SK-N-SH (cell line): ENCODE results near the gene SMCHD1. TPM values are rescaled to one million over a fixed set of nuclear protein-coding genes. Genes with fewer than 3 reads are reported as not detected.

ENCODE experiments used
- CTCF ChIA-PET: fragments of 300-600, 350-600 bp; formaldehyde crosslinking; extraction: SDS; loops from one replicate; lab custom pipeline; 2021; lab: Yijun Ruan, JAX
- POLR2A ChIA-PET: fragments of 350-600 bp; sonication (Branson Sonifier 250); formaldehyde crosslinking; extraction: SDS; loops from one replicate; lab custom pipeline; 2020; ENCODE audit warnings: antibody characterized with exemption, inconsistent platforms; lab: Yijun Ruan, JAX
- DNase-seq: peaks from one replicate; pipeline ENCODE4 v3.0.0; 2012
- H2AFZ ChIP-seq: fragments of 200-600 bp; sonication (generic); 2 replicates; pipeline ENCODE4 v1.8.1; 2016; ENCODE audit warnings: antibody characterized with exemption, mild to moderate bottlenecking, low read depth
- H3F3A ChIP-seq: fragments of 200-600 bp; sonication (generic); replicated peaks from 2 replicates; pipeline ENCODE3; 2016; ENCODE audit warnings: antibody characterized with exemption, mild to moderate bottlenecking; ENCODE audit not compliant: insufficient read depth
- H3K27ac ChIP-seq, 2 experiments: fragments of 200-500 bp in 1 of 2; fragments of 200-600 bp in 1 of 2; sonication (Bioruptor generic) in 1 of 2; sonication (generic), shearing (Covaris generic) in 1 of 2; 2 replicates each; pipeline versions ENCODE4 v1.5.1 to v1.6.1; 2014 to 2016; ENCODE audit warnings: low read depth in 2 of 2, inconsistent platforms in 1 of 2, low read length in 1 of 2, mild to moderate bottlenecking in 1 of 2, mixed read lengths in 1 of 2
- H3K27me3 ChIP-seq: fragments of 200-600 bp; sonication (generic), shearing (Covaris generic); 2 replicates; pipeline ENCODE4 v1.6.1; 2016; ENCODE audit warnings: mixed run types; ENCODE audit not compliant: insufficient read depth
- H3K36me3 ChIP-seq, 2 experiments: fragments of 200-500 bp in 1 of 2; fragments of 200-600 bp in 1 of 2; sonication (Bioruptor generic) in 1 of 2; sonication (generic) in 1 of 2; replicated peaks in 1 of 2; 2 replicates each; pipeline versions ENCODE3 to v1.5.1; 2014 to 2016; ENCODE audit warnings: low read length in 1 of 2, mild to moderate bottlenecking in 1 of 2; ENCODE audit not compliant: insufficient read depth in 2 of 2, control insufficient read depth in 1 of 2
- H3K4me1 ChIP-seq, 2 experiments: fragments of 200-500 bp in 1 of 2; fragments of 200-600 bp in 1 of 2; sonication (Bioruptor generic) in 1 of 2; sonication (generic), shearing (Covaris generic) in 1 of 2; 2 replicates each; pipeline versions ENCODE4 v1.5.1 to v1.6.1; 2014 to 2016; ENCODE audit warnings: low read depth in 1 of 2, low read length in 1 of 2, mixed run types in 1 of 2; ENCODE audit not compliant: insufficient read depth in 2 of 2, control insufficient read depth in 1 of 2
- H3K4me2 ChIP-seq: fragments of 200-600 bp; sonication (generic), shearing (Covaris generic); 2 replicates; pipeline ENCODE4 v1.6.1; 2017; ENCODE audit warnings: mixed run types
- H3K4me3 ChIP-seq, 2 experiments: fragments of 200-500 bp in 1 of 2; fragments of 200-600 bp in 1 of 2; sonication (Bioruptor generic) in 1 of 2; sonication (generic), shearing (Covaris generic) in 1 of 2; 2 replicates each; pipeline versions ENCODE4 v1.5.1 to v1.8.1; 2014 to 2016; ENCODE audit warnings: low read depth in 2 of 2, inconsistent platforms in 1 of 2, low read length in 1 of 2, mild to moderate bottlenecking in 1 of 2, mixed read lengths in 1 of 2, moderate library complexity in 1 of 2
- H3K79me2 ChIP-seq: fragments of 200-600 bp; sonication (generic); 2 replicates; pipeline ENCODE4 v1.8.1; 2017; ENCODE audit warnings: mild to moderate bottlenecking; ENCODE audit not compliant: insufficient read depth
- H3K9ac ChIP-seq: fragments of 200-600 bp; sonication (generic); 2 replicates; pipeline ENCODE4 v1.6.1; 2017; ENCODE audit warnings: mixed run types
- H3K9me2 ChIP-seq: fragments of 200-600 bp; sonication (generic); 2 replicates; pipeline ENCODE4 v1.6.1; 2017; ENCODE audit warnings: mixed run types
- H3K9me3 ChIP-seq: fragments of 200-600 bp; sonication (generic); 2 replicates; pipeline ENCODE4 v1.6.1; 2017; ENCODE audit warnings: mixed run types, mild to moderate bottlenecking, moderate library complexity
- H4K20me1 ChIP-seq: fragments of 200-600 bp; sonication (generic); 2 replicates; pipeline ENCODE4 v1.6.1; 2017; ENCODE audit warnings: mild to moderate bottlenecking, mixed run types; ENCODE audit not compliant: insufficient read depth
- CHD2 ChIP-seq: fragments of 150-350 bp; IDR thresholded peaks from 2 replicates; pipeline ENCODE4 v1.6.1; 2018; ENCODE audit warnings: low read length; ENCODE audit not compliant: partially characterized antibody
- EP300 ChIP-seq, 2 experiments: IDR thresholded peaks; 2 replicates each; pipeline versions ENCODE4 v1.4.0 to v1.6.1; 2012; ENCODE audit warnings: borderline replicate concordance in 1 of 2, low read depth in 1 of 2, low read length in 1 of 2
- EZH2phosphoT487 ChIP-seq: fragments of 200-600 bp; sonication (generic); IDR thresholded peaks from 2 replicates; pipeline ENCODE4 v1.6.1; 2017; ENCODE audit warnings: low read depth, mixed run types, mild to moderate bottlenecking, antibody characterized with exemption, moderate library complexity, borderline replicate concordance
- FOXJ3 ChIP-seq: sonication (generic); formaldehyde crosslinking; IDR thresholded peaks from 2 replicates; pipeline ENCODE4 v1.5.1; 2020; ENCODE audit warnings: mild to moderate bottlenecking, missing genetic modification reagents
- FOXM1 ChIP-seq: IDR thresholded peaks from 2 replicates; pipeline ENCODE4 v1.4.0; 2012; ENCODE audit warnings: low read depth, mild to moderate bottlenecking
- GABPA ChIP-seq: IDR thresholded peaks from 2 replicates; pipeline ENCODE4 v1.4.0; 2012; ENCODE audit warnings: low read depth, mild to moderate bottlenecking
- JUND ChIP-seq: IDR thresholded peaks from 2 replicates; pipeline ENCODE4 v1.4.0; 2012
- MXI1 ChIP-seq: IDR thresholded peaks from 2 replicates; pipeline ENCODE4 v1.6.1; 2012; ENCODE audit warnings: mild to moderate bottlenecking, low read depth, low read length, improper control_type of control experiment
- POLR2AphosphoS5 ChIP-seq: IDR thresholded peaks from 2 replicates; pipeline ENCODE4 v1.6.1; 2012; ENCODE audit warnings: low read depth, low read length
- RFX5 ChIP-seq: IDR thresholded peaks from 2 replicates; pipeline ENCODE4 v1.6.1; 2012; ENCODE audit warnings: mild to moderate bottlenecking, improper control_type of control experiment, low read length
- RXRA ChIP-seq: IDR thresholded peaks from 2 replicates; pipeline ENCODE4 v1.4.0; 2012; ENCODE audit warnings: low read depth, mild to moderate bottlenecking, borderline replicate concordance
- SIN3A ChIP-seq: IDR thresholded peaks from 2 replicates; pipeline ENCODE4 v1.6.1; 2012; ENCODE audit warnings: low read depth, mild to moderate bottlenecking, low read length, moderate library complexity, borderline replicate concordance
- TCF12 ChIP-seq: IDR thresholded peaks from 2 replicates; pipeline ENCODE4 v1.4.0; 2012
- TEAD4 ChIP-seq: IDR thresholded peaks from 2 replicates; pipeline ENCODE4 v1.4.0; 2012; ENCODE audit warnings: mild to moderate bottlenecking, borderline replicate concordance; ENCODE audit not compliant: insufficient read depth
- USF1 ChIP-seq: IDR thresholded peaks from 2 replicates; pipeline ENCODE4 v1.4.0; 2012; ENCODE audit warnings: low read depth, borderline replicate concordance
- YY1 ChIP-seq: IDR thresholded peaks from 2 replicates; pipeline ENCODE4 v1.4.0; 2012; ENCODE audit warnings: low read depth, mild to moderate bottlenecking
- WGBS: methylation state at CpG from one replicate; pipeline ENCODE4 v1.1.6; 2017; ENCODE audit warnings: low lambda C conversion rate; 5-methylcytosine and 5-hydroxymethylcytosine counted together
- polyA plus RNA-seq, 3 experiments: library from polyadenylated mRNA; depleted of rRNA; stranded (reverse); fragments of >200 nt; gene quantifications; 2 replicates each; pipeline ENCODE4 v1.2.3, GENCODE V29; 2012
- TF ChIP-seq, protein P1 (sequence below): IDR thresholded peaks from 2 replicates; pipeline ENCODE4 v1.4.0; 2012; ENCODE audit warnings: low read depth, borderline replicate concordance
- TF ChIP-seq, protein P2 (sequence below): IDR thresholded peaks from 2 replicates; pipeline ENCODE4 v1.4.0; 2012; ENCODE audit warnings: low read depth
- TF ChIP-seq, protein P3 (sequence below): IDR thresholded peaks from 2 replicates; pipeline ENCODE4 v1.6.1; 2012; ENCODE audit warnings: mild to moderate bottlenecking, low read depth, low read length, moderate library complexity

Gene SMCHD1
- polyA plus RNA-seq, 1 of the 3 experiments (the other 2 are of a cell fraction), result 8.9 TPM

- no peak overlapping the region for H3K4me2 ChIP-seq
- no peaks in the 10 kb centered on the region for H4K20me1 ChIP-seq
- H3K4me3 ChIP-seq, result no peak overlapping the region
- ChIA-PET POLR2A (no interaction called here), CTCF (interaction anchor here (0.7 to 1.6 kb wide), 2 partner anchors 12 to 392 kb away, joined by 3 to 5 read pairs; no protein-coding TSS in a partner anchor)
- no peak overlapping the region for H3K9ac ChIP-seq
- no peaks in the 10 kb centered on the region for H3K36me3 ChIP-seq
- H3K9me2 ChIP-seq, result no peaks in the 10 kb centered on the region
- no peaks in the 10 kb centered on the region for H3K79me2 ChIP-seq
- H3K27ac ChIP-seq, result no peak overlapping the region
- no peak overlapping the region for H2AFZ ChIP-seq
- H3K9me3 ChIP-seq, result no peaks in the 10 kb centered on the region
- TF ChIP-seq SIN3A, result no peak
- no peak for TF ChIP-seq TCF12
- TF ChIP-seq USF1, result no peak
- TF ChIP-seq FOXM1, result no peak
- TF ChIP-seq RXRA, result no peak
- TF ChIP-seq EZH2phosphoT487, result no peak
- TF ChIP-seq GABPA, result no peak
- TF ChIP-seq MXI1, result no peak
- TF ChIP-seq POLR2AphosphoS5, result no peak
- TF ChIP-seq RFX5, result no peak
- no peak for TF ChIP-seq JUND
- TF ChIP-seq EP300 (IDR thresholded peaks at IDR 0.05; ENCODE audit: borderline replicate concordance in 1 of 2, low read depth in 1 of 2, low read length in 1 of 2), result no peak
- TF ChIP-seq, protein P1, sequence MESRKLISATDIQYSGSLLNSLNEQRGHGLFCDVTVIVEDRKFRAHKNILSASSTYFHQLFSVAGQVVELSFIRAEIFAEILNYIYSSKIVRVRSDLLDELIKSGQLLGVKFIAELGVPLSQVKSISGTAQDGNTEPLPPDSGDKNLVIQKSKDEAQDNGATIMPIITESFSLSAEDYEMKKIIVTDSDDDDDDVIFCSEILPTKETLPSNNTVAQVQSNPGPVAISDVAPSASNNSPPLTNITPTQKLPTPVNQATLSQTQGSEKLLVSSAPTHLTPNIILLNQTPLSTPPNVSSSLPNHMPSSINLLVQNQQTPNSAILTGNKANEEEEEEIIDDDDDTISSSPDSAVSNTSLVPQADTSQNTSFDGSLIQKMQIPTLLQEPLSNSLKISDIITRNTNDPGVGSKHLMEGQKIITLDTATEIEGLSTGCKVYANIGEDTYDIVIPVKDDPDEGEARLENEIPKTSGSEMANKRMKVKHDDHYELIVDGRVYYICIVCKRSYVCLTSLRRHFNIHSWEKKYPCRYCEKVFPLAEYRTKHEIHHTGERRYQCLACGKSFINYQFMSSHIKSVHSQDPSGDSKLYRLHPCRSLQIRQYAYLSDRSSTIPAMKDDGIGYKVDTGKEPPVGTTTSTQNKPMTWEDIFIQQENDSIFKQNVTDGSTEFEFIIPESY, result no peak
- TF ChIP-seq CHD2, result no peak
- TF ChIP-seq, protein P2, sequence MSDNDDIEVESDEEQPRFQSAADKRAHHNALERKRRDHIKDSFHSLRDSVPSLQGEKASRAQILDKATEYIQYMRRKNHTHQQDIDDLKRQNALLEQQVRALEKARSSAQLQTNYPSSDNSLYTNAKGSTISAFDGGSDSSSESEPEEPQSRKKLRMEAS, result no peak
- TF ChIP-seq, protein P3, sequence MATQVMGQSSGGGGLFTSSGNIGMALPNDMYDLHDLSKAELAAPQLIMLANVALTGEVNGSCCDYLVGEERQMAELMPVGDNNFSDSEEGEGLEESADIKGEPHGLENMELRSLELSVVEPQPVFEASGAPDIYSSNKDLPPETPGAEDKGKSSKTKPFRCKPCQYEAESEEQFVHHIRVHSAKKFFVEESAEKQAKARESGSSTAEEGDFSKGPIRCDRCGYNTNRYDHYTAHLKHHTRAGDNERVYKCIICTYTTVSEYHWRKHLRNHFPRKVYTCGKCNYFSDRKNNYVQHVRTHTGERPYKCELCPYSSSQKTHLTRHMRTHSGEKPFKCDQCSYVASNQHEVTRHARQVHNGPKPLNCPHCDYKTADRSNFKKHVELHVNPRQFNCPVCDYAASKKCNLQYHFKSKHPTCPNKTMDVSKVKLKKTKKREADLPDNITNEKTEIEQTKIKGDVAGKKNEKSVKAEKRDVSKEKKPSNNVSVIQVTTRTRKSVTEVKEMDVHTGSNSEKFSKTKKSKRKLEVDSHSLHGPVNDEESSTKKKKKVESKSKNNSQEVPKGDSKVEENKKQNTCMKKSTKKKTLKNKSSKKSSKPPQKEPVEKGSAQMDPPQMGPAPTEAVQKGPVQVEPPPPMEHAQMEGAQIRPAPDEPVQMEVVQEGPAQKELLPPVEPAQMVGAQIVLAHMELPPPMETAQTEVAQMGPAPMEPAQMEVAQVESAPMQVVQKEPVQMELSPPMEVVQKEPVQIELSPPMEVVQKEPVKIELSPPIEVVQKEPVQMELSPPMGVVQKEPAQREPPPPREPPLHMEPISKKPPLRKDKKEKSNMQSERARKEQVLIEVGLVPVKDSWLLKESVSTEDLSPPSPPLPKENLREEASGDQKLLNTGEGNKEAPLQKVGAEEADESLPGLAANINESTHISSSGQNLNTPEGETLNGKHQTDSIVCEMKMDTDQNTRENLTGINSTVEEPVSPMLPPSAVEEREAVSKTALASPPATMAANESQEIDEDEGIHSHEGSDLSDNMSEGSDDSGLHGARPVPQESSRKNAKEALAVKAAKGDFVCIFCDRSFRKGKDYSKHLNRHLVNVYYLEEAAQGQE, result no peak
- TF ChIP-seq YY1, result no peak
- no peak for TF ChIP-seq FOXJ3 (CRISPR knock-in tag)
- no peak for TF ChIP-seq TEAD4
- H3F3A ChIP-seq, result no peaks in the 10 kb centered on the region
- H3K4me1 ChIP-seq, result no peaks in the 10 kb centered on the region; a peak in 1 of 4 replicates
- H3K27me3 ChIP-seq, result peaks cover 4% of the 10 kb centered on the region; the same call in 1 of the 2 replicates
- no peak for DNase-seq
- 62% methylated on average over 7 of the region's 7 CpGs for WGBS
These were observed 198.6 kb downstream of the SMCHD1 start for GRCh38 chr18:2853926-2854664.
